IPS DF 6.9 (cell line): Measurements from ENCODE around the gene ZNF652.
A peak's percentile ranks its signal among the peaks of the same experiment; 100 is the strongest.
"Not testable (repeated sequence)": the region's sequence is repeated elsewhere in the genome, so short reads cannot be mapped to it uniquely, and the experiment has no call there.

Source experiments
- DNase-seq: peaks from one replicate; pipeline ENCODE4 v3.0.0-alpha.2; 2013; ENCODE audit warnings: low read depth, low spot score
- H3K27ac ChIP-seq: one replicate; pipeline ENCODE4 v1.5.1; 2013; ENCODE audit warnings: low read length, control low read depth
- H3K27me3 ChIP-seq: 2 replicates; pipeline ENCODE4 v1.6.1; 2013; ENCODE audit warnings: mild to moderate bottlenecking, low read length; ENCODE audit not compliant: control insufficient read depth, insufficient read depth
- H3K36me3 ChIP-seq: 2 replicates; pipeline ENCODE4 v1.6.1; 2013; ENCODE audit warnings: low read length; ENCODE audit not compliant: control insufficient read depth, insufficient read depth
- H3K4me1 ChIP-seq: 2 replicates; pipeline ENCODE4 v1.6.1; 2013; ENCODE audit warnings: low read length; ENCODE audit not compliant: control insufficient read depth, insufficient read depth
- H3K4me3 ChIP-seq: 2 replicates; pipeline ENCODE4 v1.5.1; 2013; ENCODE audit warnings: mild to moderate bottlenecking, low read length
- H3K9me3 ChIP-seq: 2 replicates; pipeline ENCODE4 v1.6.1; 2013; ENCODE audit warnings: low read length, inconsistent platforms; ENCODE audit not compliant: control insufficient read depth, insufficient read depth
- WGBS: extraction: QIAGEN DNeasy Blood & Tissue Kit; methylation state at CpG from one replicate; pipeline ENCODE4 v1.1.7; 2013; ENCODE audit warnings: mixed read lengths, missing lambda C conversion rate; ENCODE audit not compliant: insufficient read length, insufficient coverage; 5-methylcytosine and 5-hydroxymethylcytosine counted together

ZNF652 gene

DNA sequence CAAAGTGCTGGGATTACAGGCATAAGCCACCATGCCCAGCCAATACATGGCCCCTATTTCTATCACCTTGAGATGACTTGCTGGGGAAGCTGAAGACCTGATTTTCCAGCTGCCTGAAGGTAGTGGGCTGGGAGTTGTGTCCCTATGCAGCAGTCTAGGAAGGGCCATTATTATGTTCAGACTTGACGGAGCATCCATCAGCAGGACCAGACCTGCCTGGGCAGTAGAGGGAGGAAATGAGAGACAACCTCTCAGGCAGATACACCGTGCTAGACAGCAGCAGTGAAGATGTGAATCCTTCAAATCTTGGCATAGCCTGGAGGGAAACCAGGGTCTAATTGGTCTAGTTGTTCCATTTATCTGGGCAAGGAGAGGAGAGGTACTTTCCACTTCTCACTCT is 95.8 kb downstream of the ZNF652 start:
- Histone ChIP-seq H3K36me3 (no peaks in the 10 kb centered on the region), H3K9me3 (no peaks in the 10 kb centered on the region), H3K27ac (no peak overlapping the region), H3K4me1 (no peaks in the 10 kb centered on the region), H3K27me3 (no peaks in the 10 kb centered on the region), H3K4me3 (no peak overlapping the region)
- WGBS: no CpG with 5 or more reads among the region's 2 CpGs
- DNase-seq: no peak

DNA sequence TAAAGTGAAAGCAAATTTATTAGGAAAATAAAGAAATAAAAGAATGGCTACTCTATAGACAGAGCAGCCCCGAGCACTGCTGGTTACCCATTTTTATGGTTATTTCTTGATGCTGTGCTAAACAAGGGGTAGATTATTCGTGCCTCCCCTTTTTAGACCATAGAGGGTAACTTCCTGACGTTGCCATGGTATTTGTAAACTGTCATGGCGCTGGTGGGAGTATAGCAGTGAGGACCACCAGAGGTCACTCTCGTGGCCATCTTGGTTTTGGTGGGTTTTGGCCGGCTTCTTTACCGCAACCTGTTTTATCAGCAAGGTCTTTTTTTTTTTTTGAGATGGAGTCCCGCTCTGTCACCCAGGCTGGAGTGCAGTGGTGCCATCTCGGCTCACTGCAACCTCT is 100.5 kb downstream of the ZNF652 start:
- no CpG with 5 or more reads among the region's 9 CpGs for WGBS
- DNase-seq, H3K27me3 ChIP-seq, H3K4me3 ChIP-seq, H3K4me1 ChIP-seq, H3K36me3 ChIP-seq, H3K27ac ChIP-seq, H3K9me3 ChIP-seq: not testable (repeated sequence)

DNA sequence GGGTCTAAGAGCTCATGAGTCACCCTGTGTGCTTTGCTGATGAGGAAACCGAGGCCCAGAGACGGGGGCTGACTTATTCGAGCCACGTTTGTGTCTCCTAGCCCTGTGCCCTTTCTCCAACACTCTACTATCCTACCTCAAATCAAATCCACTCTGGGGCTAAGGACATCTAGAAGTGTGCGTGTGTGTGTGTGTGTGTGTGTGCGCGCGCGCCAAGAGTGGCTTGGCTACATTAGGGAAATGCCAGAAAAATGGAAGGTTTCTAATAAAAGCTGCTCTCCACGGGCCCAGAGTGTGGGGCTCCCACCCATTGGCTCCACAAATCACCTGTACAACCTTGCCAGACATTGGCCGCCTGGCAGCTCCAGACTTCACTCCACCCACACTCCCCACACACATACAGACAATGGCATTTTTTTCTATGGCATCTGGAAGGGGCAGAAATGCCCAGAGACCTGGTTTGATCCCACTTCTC is 101.2 kb downstream of the ZNF652 start:
- Histone ChIP-seq H3K4me1 (no peaks in the 10 kb centered on the region), H3K27ac (no peak overlapping the region), H3K27me3 (no peaks in the 10 kb centered on the region), H3K9me3 (no peaks in the 10 kb centered on the region), H3K4me3 (no peak overlapping the region; the same call in 1 of the 2 replicates), H3K36me3 (no peaks in the 10 kb centered on the region)
- DNase-seq: no peak
- WGBS: no CpG with 5 or more reads among the region's 11 CpGs

DNA sequence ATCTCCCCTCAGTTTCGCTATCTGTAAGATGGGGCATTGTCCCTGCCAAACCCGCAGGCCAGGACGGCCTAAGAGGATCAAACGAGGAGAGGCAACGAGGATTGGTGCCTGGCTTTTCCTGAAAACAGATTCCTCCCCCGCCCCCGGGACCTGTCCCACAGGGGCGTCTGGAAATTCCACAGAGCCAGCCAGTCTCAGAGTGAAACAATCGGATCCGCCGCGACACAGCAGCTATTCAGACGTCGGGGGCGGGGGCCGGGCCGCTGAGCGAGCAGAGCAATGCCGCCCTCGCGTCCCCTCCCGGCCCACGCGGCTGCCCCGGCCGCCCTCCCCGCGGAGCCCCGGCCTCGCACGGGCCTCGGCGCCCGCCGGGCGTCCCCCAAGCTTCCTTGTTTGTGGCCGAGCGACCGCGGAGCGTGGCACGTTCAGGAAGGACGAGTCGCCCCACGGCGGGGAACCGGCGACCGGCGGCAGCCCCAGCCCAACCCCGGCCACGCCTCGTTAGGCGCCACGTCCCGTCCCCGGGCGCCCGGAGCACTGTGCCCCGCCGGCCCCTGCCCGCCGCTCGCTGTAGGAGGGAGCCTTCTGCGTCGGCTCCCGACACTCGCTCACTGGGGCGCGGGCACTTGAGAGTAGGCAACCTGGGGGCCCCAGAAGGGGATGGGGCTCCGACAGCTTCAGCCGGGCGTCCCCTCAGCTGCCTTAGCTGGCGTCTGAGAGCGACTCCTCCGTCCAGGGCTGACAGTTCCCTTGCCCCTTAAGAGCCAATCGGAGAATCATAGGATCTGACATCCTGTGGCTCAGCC is 101.8 kb downstream of the ZNF652 start:
- Histone ChIP-seq H3K36me3 (no peaks in the 10 kb centered on the region), H3K4me3 (peak overlapping the region; percentile 40; the same call in 1 of the 2 replicates), H3K9me3 (no peaks in the 10 kb centered on the region), H3K27ac (no peak overlapping the region), H3K27me3 (no peaks in the 10 kb centered on the region), H3K4me1 (no peaks in the 10 kb centered on the region)
- WGBS: no CpG with 5 or more reads among the region's 77 CpGs
- DNase-seq: no peak

DNA sequence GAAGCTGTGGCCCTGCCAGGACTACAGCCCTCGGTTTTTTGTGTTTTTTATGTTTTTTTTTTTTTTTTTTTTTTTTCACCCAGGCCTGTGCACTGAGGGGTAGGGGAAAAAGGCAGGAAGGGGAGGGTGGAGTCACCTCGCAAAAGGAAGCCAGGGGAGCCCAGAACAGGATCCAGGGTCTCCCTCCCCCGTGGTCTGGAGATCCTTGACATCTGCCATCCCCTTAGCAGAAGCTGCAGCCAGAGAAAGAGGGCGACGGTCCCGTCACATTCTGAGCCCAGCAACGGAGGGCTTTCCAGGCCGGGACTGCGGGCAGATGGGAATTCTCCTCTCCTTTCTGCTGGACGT is 102.4 kb downstream of the ZNF652 start:
- DNase-seq: no peak
- WGBS: no CpG with 5 or more reads among the region's 10 CpGs
- H3K4me3 ChIP-seq: peak overlapping the region; percentile 40; the same call in 1 of the 2 replicates
- no peaks in the 10 kb centered on the region for H3K36me3 ChIP-seq
- H3K4me1 ChIP-seq: no peaks in the 10 kb centered on the region
- no peak overlapping the region for H3K27ac ChIP-seq
- no peaks in the 10 kb centered on the region for H3K27me3 ChIP-seq
- no peaks in the 10 kb centered on the region for H3K9me3 ChIP-seq

DNA sequence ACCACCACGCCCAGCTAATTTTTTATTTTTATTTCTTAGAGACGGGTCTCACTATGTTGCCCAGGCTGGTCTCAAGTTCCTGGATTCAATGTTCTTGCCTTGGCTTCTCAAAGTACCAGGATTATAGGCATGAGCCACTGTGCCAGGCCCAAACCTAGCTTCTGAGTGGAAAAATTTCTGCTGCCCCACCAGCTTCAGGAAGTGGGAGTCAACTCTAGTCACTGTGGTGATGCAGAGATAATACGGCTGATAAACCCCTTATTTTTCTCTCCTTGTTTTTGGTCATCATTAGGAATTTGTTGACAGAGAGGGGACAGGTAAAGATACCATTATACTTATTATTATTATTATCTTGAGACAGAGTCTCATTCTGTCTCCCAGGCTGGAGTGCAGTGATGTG is 103.7 kb downstream of the ZNF652 start:
- no peaks in the 10 kb centered on the region for H3K27me3 ChIP-seq
- H3K4me3 ChIP-seq: no peak overlapping the region
- H3K36me3 ChIP-seq: no peaks in the 10 kb centered on the region
- H3K27ac ChIP-seq: no peak overlapping the region
- no CpG with 5 or more reads among the region's 3 CpGs for WGBS
- H3K9me3 ChIP-seq: no peaks in the 10 kb centered on the region
- H3K4me1 ChIP-seq: no peaks in the 10 kb centered on the region
- DNase-seq: no peak

DNA sequence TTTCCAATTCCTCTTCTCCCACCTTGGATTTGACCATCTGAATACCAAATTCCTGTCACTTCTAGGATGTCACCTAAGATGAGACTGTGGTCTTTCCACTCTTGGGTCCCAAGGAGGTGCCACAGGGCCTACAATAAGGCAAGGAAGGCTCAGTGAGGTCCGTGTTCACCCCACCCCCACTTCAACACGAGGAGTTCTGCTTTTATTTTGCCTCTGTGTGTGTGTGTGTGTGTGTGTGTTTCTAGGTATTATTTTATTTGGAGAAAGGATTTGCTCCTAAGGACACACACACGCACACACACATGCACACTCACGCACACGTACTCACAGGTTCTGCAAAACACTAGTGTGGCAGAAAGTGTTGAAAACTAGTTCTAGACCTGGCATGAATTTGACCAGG is 106.9 kb downstream of the ZNF652 start:
- Histone ChIP-seq H3K27me3 (no peaks in the 10 kb centered on the region), H3K9me3 (no peaks in the 10 kb centered on the region), H3K4me3 (no peak overlapping the region), H3K4me1 (no peaks in the 10 kb centered on the region), H3K27ac (no peak overlapping the region), H3K36me3 (no peaks in the 10 kb centered on the region)
- WGBS: no CpG with 5 or more reads among the region's 5 CpGs
- no peak for DNase-seq

DNA sequence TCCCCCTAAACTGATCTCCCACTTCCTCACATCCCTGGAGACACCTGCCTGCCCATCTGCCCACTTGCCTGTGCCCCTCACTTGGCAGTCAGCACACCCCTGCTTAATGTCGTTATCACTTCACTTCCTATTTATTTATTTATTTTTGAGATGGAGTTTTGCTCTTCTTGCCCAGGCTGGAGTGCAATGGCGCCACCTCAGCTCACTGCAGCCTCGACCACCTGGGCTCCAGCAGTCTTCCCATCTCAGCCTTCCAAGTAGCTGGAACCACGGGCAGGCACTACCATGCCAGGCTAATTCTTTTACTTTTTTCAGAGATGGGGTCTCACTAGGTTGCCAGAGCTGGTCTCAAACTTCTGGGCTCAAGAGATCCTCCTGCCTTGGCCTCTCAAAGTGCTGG is 108.0 kb downstream of the ZNF652 start:
- WGBS: no CpG with 5 or more reads among the region's 4 CpGs
- no peaks in the 10 kb centered on the region for H3K27me3 ChIP-seq
- H3K4me1 ChIP-seq: no peaks in the 10 kb centered on the region; the same call in 1 of the 2 replicates
- no peak for DNase-seq
- H3K36me3 ChIP-seq: no peaks in the 10 kb centered on the region
- H3K9me3 ChIP-seq: no peaks in the 10 kb centered on the region
- H3K4me3 ChIP-seq: no peak overlapping the region
- H3K27ac ChIP-seq: no peak overlapping the region

DNA sequence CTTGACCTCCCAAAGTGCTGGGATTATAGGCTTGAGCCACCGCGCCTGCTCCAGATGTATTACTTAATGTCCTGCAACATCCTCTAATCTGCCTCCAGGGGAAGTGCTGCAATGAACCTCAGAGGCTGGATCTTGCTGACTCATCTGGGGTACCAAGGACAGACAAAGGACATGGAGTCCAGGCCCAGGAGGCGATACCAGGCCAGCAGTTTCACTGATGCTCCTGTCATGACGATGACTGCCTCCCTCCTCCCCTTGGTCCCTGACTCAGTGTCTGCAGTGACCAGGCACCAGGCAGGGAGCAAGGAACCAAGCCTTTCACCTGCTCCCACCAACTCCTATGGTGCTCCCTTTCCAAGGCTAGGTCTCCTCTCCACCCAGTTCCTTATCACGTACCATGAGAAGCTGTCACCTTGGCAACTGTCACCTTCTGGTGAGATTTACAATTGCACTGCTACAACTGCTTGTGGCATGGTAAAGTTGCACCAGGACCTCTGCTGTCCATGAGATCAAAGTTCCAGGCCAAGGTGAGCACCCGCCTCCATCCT is 109.8 kb downstream of the ZNF652 start:
- Histone ChIP-seq H3K36me3 (no peaks in the 10 kb centered on the region), H3K4me3 (no peak overlapping the region), H3K27ac (no peak overlapping the region), H3K27me3 (no peaks in the 10 kb centered on the region), H3K9me3 (no peaks in the 10 kb centered on the region), H3K4me1 (no peaks in the 10 kb centered on the region; the same call in 1 of the 2 replicates)
- no CpG with 5 or more reads among the region's 6 CpGs for whole genome bisulfite sequencing
- no peak for DNase-seq

DNA sequence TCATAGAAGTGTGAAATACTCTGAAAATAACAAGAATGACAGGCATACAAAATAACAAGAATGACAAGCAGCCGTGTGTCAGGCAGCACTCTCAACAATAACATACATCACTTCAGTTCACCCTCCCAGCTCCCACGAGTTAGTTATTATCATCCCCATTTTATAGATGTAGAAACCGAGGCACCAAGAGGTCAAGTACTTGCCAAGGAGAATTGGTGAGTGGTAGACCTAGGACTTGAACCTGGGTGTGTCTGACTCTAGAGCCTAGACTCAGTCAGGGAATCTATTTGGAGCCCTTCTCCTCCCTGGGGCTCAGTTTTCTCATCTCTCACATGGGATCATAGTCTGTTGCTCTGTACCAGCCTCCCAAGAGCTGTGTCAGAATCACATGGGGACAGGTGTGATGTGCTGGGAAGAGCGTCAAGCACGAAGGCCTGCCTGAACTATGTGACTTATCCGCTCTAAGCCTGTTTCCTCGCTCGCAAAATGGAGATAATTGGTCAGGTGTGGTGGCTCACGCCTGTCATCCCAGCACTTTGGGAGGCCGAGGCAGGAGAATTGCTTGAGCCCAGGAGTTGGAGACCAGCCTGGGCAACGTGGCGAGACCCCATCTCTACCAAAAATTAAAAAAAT is 112.0 kb downstream of the ZNF652 start:
- Histone ChIP-seq H3K27me3 (no peaks in the 10 kb centered on the region), H3K4me3 (no peak overlapping the region), H3K4me1 (no peaks in the 10 kb centered on the region; the same call in 1 of the 2 replicates), H3K27ac (no peak overlapping the region), H3K36me3 (no peaks in the 10 kb centered on the region), H3K9me3 (no peaks in the 10 kb centered on the region)
- WGBS: no CpG with 5 or more reads among the region's 12 CpGs
- DNase-seq: no peak
